ENCODE measurements around the gene NCOA7.
"Not testable (repeated sequence)": the region's sequence is repeated elsewhere in the genome, so short reads cannot be mapped to it uniquely, and the experiment has no call there.

NCOA7 gene

DNA sequence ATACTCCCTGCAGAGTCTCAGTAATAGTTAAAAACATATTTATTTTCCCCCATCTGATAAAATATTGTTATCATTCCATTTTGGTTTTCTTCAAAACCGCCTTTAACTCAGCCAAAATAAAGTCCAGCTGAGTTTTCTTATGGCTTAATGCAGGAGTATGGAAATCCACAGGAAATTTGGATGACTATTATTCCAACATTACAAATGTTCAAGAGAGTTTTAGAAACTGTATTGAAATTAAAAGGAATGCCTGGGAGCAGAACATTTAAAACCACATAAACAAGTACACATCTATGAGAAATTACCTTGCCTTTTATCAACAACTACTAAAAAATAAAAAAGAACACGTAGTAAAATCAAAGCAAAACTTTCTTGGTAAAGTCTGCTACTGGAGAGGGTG lies 45.7 kb downstream of the NCOA7 start:
- no peak for DNase-seq (ENCODE audit: low read depth in 2 of 2)

DNA sequence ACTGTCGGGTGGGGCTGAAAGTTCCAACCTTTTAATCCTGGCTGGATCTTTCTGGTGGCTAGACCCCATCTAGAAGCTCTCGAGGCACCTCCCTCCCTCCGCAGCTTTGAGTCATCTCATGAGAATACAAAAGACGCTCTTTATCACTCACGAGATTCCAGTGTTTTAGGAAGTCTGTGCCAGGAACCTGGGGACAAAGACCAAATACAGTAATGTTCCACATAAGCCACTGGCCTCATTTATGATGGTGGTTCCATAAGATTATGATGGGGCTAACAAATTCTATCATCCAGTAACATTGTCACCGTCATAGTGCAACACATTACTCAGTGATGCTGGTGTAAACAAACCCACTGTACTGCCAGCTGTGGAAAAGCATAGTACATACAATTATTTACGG lies 48.7 kb downstream of the NCOA7 start:
- DNase-seq (ENCODE audit: low read depth in 2 of 2) = no peak

DNA sequence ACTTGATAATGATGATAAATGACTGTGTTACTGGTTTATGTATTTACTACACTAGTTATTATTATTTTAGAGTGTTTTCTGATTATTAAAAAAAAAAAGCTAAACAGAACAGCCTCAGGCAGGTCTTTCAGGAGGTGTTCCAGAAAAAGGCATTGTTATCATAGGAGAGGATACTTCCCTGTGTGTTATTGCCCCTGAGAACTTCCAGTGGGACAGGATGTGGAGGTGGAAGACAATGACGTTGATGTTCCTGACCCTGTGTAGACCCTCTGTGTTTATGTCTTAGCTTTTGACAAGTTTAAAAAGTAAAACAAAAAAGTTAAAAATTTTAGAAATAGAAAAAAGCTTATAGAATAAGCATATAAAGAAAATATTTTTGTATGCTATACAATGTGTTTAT lies 49.1 kb downstream of the NCOA7 start:
- no peak for DNase-seq (ENCODE audit: low read depth in 2 of 2)

DNA sequence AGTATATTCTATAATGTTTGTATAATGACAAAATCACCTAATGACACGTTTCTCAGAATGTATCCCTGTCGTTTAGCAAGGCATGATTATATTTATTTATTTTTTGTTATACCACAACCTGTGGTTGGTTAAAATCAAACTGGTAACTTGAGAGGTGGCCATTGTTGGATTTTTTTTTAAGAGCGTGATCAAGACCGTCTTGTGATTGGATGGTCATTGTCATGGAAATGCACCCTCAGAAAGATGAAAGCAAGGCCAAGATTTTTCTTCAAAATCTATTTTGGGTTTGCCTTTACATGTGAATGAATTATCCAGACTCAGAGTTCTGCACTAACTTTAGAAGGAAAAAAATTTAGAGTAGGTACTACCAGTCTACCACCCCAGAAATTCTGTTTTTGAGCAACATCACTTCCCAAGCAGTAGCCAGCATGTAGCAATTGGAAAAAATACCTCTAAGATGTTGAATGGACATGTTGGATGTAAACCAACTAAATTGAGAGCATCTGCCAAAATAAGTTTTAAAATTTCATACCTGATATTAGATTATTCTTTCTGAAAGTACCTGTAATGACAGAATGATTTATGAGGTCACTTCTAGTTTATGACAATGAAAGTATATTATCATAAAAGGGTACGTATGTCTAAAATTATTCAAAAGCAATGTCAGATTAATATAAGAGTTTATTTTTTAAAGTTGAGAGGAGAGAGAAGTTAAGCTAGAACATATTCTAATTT lies 50.8 kb downstream of the NCOA7 start:
- DNase-seq (ENCODE audit: low read depth in 2 of 2) = no peak

DNA sequence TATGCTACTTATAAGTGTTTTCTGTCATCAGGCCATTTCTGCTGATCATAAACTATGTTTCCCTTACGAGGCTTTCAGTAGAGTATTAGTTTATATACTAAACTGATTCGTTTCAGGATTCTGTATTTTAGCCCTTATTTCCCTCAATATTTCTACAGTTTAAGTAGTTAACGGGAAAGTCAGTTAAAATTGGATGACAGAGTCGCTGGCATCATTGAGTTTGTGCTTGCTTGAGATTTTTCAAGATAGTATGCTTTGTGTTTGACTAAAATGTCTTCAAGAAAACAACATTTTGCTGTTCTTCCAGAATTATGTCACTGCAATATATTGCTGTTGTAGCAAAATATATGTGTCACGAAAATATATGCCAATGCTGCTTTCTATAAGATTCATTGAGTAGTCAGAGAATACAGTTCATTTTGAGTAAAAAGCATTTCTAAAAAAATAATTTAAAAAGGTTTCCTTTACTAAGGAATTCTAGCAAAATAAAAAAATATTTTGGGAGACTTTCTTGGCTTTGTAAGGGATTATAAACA lies 51.4 kb downstream of the NCOA7 start:
- no peak for DNase-seq (ENCODE audit: low read depth in 2 of 2)

DNA sequence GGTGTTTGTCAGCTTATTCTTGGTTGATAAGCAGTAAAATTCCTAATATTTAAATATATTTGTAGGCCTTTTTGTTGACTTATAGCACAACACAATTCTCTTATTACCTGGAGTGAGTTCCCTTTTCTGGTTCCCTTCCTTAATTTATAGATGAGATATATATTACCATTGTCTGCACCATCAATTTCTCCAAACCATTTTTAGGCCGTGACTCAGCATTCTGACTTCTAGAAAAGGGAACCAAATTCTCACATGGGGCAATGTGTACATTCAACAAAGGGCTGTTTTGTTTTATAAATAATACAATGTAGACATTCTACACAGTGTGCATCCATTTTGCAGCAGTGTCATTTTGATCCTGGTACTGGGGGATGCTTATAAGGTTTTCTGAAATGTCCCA lies 52.8 kb downstream of the NCOA7 start:
- no peak for DNase-seq (ENCODE audit: low read depth in 2 of 2)

DNA sequence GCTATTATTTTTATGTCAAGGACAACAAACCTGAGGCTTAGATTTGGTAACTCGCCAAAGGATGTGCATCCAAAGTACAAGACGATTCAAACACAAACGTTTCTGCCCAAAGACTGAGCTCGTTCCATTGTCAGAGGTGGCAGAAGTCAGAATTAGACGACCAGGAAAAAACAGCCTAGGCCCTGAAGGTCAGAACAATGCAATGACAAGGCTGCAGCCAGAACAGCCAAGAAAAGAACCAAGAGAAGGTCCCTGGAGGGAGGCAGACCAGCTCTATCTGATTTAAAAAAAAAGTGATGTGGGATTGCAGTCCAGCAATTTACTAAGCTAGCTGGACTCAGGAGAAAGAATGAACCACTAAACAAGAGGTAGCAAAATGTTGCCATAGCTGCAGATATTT lies 54.2 kb downstream of the NCOA7 start:
- no peak for DNase-seq (ENCODE audit: low read depth in 2 of 2)

DNA sequence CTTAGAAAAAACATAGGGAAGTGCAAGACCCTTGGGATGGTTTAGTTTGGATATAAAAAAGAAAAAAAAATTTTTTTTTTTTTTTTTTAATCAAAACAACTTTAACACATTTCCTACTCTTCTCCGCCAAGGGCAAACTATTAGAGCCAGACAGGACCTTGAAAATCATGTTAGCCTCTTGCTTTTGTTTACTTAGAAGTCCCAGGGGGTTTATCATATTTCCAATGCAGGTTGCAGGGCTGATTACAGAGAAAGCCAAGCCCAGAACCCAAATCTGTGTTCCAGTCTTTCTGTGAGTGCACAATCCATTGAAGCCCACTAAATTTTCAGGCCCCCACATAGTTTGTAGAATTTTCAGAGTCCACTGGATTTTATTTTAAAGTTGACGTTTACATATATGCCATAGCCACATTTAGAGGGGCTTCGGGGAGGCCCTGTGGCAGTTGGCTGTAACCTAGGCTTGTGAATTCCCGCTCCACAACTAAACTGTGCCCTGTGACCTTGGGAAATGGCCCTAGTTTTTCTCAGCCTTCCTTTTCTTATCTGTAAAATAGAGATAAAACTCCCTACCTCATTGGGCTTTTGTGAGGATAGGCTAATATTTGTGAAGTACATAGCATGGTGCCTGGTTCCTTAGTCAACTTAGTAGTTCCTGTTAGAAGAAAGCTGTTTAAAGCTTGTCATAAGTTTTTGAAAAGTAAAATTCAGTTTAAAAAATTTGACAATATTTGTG lies 55.7 kb downstream of the NCOA7 start:
- DNase-seq (ENCODE audit: low read depth in 2 of 2) = no peak

DNA sequence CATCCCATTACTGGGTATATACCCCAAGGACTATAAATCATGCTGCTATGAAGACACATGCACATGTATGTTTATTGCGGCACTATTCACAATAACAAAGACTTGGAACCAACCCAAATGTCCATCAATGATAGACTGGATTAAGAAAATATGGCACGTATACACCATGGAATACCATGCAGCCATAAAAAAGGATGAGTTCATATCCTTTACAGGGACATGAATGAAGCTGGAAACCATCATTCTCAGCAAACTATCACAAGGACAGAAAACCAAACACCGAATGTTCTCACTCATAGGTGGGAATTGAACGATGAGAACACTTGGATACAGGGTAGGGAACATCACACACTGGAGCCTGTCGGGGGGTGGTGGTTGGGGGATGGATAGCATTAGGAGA lies 57.5 kb downstream of the NCOA7 start:
- DNase-seq (ENCODE audit: low read depth in 2 of 2) = not testable (repeated sequence)

DNA sequence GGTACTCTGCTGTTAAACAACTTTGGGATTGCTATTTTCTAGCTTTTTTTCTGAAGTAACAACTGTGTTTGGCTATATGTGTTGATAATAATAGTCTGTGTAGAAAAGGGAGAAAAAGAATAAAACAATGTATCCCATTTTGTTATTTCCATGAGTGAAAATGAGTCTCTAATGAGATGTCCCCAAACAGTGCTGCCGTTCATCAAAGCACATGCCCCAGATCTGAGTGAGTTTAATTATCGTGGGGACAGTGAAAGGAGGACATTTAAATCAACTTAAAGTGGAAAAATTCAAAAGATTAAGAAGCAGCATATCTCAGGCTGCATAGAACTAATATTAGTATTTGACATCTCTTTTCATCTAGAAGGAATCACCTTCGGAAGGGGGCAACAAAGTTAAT lies 59.6 kb downstream of the NCOA7 start:
- no peak for DNase-seq (ENCODE audit: low read depth in 2 of 2)

DNA sequence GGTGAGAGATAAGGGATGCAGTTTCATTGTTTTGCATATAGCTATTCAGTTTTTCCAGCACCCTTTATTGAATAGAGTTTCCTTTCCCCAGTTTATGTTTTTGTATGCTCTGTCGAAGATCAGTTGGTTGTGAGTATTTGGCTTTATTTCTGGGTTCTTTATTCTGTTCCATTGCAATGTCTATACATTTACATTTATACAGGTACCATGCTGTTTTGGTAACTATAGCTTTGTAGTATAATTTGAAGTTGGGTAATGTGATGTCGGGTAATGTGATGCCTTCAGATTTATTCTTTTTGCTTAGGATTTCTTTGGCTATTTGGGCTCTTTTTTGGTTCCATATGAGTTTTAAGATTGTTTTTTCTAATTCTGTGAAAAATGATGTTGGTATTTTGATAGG lies 61.8 kb downstream of the NCOA7 start:
- no peak for DNase-seq (ENCODE audit: low read depth in 2 of 2)

DNA sequence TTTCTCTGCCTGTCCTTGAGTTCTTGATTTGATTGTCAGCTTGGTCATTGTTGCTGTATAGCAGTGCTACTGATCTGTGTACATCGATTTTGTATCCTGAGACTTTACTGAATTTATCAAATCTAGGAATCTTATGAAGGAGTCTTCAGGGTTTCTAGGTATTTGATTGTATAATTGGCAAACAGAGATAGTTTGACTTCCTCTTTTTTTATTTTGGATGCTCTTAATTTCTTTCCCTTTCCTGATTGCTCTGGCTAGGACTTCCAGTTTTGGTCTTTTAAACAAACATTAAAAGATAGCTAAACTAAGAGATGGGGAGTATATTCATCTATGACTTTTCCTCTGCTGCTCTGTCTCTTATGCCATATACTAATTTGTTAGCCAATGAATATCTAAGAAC lies 62.4 kb downstream of the NCOA7 start:
- DNase-seq (ENCODE audit: low read depth in 2 of 2) = no peak

DNA sequence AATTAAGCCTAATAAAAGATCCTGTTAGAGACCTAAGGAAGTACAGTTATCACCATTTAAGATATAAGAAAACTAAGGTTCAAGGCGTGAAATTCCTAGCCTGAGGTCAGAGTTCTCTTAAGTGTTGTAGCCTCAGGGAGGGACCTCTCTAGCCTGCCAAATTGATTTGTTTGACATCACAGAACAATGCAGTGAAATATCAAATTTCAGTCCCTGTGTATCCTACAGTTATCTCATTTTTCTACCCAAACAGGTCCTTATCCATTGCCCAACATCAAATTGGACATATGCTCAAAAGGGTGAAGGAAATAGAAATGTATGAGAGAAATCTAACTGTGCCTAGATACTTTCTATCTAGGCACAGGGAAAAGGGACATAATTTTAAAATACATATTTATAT lies 63.0 kb downstream of the NCOA7 start:
- no peak for DNase-seq (ENCODE audit: low read depth in 2 of 2)

DNA sequence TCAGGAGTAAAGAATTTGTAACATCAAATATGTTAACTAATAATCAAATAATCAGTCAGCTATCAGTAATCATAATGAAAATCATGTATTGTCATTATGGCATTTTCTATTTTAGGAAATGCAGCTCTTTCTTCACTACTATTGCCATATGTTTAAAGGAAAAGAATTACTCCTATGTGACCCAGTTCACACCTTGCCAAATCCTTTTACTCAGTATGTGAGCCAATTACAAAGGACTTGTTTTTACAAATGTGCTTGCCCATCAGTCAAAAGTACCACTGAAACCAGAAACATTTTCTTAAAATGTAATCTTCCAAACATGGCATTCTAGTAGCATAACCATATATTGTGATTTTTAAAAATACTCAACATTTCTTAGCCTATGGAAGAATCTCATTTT lies 63.6 kb downstream of the NCOA7 start:
- DNase-seq (ENCODE audit: low read depth in 2 of 2) = no peak

DNA sequence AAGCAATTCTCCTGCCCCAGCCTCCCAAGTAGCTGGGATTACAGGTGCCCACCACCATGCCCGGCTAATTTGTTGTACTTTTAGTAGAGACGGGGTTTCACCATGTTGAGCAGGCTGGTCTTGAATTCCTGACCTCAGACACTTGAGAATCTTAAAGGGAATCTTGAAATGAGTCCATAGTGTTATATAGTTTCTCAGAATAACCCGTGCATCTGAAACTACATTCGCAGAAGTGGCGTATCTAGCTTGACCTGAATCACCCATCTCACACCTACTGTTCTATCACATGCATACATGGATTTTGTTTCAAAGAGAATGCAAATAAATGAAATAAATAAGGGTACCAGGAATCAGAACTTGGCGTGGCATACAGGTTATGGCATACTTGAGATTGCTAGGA lies 65.0 kb downstream of the NCOA7 start:
- DNase-seq (ENCODE audit: low read depth in 2 of 2) = no peak

DNA sequence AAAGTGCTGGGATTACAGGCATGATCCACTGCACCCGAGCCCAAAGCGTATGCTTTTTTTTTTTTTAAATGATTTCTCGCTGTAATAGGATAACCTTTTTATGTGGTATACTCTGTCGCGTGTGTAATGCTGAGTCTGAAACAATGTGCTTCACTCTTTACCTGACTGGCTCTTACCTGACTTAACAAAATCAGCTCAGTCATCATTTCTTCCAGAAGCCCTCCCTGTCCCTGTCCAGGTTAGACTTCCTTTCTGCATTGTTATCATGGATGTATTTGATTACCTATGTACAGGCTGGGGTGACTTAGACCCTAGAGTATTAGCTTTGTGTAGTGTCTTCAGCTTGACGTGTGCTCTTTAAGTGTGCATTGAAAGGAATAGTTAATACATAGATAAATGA lies 67.1 kb downstream of the NCOA7 start:
- no peak for DNase-seq (ENCODE audit: low read depth in 2 of 2)

DNA sequence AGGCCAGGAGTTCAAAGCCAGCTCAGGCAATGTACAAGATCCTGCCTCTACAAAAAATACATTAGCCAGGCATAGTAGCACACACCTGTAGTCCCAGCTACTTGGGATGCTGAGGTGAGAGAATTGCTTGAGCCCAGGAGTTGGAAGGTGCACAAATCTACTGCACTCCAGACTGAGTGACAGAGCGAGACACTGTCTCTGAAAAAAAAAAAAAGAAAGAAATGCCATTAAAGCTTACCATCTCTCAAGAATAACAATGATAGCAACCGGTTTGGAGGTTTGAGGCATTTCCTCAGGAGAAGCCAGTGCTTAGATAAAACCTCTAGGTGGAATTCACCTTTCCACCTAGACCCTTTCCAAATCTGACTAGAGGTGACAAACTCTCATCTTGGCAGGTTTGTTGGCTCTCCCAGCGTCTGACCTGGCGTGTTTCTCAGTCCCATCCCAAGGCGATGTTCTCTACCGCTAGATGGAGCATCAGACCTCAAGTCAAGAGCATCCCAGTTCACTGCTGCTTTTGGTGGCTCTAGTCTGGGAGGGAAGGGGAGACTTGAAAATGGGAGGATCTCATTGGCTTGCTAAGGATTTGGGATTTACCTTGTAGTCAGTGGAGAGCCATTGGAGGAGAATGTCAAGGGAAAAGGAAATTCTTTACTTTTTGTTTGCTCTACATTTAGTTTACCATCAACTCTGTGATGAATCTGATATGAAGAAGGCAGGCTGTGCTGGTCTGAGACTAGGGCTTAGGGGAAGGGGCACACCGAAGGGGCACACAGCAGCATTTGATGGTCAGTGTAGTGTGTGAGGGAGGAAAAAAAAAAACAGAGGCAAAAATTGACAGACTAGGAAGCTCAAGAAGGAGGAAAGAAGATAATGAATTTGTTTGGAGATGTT lies 67.9 kb downstream of the NCOA7 start:
- DNase-seq (ENCODE audit: low read depth in 2 of 2) = peak in 1 of 2 experiments; percentile 1

DNA sequence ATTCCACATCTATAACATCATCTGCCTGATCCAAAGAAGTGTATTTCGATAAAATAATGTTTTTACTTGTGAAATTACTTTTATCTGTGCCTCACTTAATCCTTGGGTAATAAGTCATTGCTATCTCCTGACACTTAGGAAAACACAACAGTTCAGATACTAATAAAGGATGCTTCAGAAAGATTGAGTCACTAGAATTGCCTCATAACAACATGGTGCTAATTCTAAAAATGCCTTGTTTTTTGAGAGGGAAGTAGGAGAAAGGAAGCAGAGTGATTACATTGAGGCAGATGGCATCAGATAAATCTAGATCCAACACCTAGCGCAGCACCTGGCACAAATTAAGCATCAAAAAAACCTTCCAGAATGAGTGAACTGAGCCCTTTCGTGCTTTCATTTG lies 69.0 kb downstream of the NCOA7 start:
- DNase-seq (ENCODE audit: low read depth in 2 of 2) = no peak

DNA sequence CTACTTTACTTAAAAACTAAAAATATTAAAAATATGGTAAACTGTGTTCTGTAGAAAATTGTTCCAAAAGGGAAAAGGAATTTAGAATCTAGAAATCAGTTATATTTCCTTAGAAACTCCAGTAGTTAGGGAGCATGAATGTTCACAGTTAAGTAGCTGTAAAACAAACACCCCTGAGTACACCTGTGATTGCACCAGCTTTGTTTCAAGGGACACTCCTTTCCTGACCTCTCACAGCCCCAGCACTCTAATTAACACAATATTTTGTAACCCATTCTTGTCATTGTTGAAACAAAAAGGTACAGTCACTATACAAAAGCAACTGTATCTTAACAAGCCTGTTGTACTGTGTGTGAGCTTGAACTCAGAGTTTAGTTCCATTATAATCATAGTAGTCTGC lies 72.3 kb downstream of the NCOA7 start:
- DNase-seq (ENCODE audit: low read depth in 2 of 2) = no peak

DNA sequence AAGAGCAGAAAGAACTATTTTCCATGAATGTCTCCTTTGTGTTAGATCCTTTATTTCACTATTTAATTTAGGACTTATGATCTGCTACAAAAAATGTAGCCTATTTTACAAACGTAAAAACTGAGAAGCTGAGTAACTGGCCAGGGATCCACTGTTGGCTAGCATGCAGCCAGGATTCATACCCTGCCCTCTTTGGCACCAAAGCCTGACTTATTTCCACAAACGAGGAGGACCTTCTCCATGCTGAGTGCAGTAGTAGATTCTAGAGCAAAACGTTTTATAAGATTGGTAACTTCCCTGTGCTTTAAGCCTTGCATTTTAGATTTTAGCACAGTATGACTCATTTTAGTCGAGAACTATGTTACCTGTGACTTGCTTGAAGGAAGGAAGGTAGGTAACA lies 74.3 kb downstream of the NCOA7 start:
- no peak for DNase-seq (ENCODE audit: low read depth in 2 of 2)

DNA sequence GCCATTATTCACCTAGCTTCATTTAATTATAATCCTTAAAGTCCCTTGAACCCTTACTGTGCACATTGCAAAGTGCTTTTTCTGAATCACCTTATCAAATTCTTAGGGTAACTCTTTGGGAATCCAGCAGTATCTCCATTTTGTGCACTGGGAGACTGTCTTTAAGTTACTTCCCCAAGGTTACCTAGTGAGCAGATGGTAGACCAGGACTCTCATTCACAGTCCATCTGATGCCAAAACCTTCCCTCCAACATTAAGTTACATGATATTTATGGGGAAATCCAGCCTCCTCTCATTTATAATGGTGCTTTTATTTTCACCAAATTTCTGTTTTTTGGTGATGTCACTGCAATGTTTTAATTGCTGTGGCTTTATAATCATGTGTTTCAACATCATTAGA lies 75.7 kb downstream of the NCOA7 start:
- DNase-seq (ENCODE audit: low read depth in 2 of 2) = no peak

DNA sequence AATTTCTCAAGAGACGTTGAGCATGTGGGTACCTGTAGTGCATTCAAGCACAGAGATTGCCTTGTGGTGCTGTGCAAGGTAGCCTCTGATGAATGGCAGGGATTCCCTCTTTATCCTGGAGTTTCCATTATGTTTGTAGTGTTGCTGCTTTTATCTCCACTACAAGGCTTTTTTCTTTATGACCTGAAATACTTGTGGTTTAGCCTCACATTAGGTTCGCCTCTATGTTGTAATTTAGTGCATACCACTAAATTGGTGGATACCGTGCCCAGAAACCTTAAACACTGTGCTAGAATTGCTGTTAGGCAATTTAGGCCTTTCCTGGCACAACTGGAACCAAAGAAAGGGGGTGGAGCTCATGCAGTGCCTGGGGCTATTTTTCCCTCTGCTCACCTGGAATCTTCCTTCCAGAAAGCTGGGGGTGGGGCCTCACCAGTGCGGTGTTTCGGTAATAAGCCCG lies 76.8 kb downstream of the NCOA7 start:
- no peak for DNase-seq (ENCODE audit: low read depth in 2 of 2)
